Neural crest cell (in vitro differentiated cells): ENCODE data around the gene MKX. TPM values are rescaled to one million over a fixed set of nuclear protein-coding genes. Genes with fewer than 3 reads are reported as not detected.

Source experiments
- DNase-seq: peaks from one replicate; pipeline ENCODE4 v3.0.0; 2021; ENCODE audit warnings: low read depth, mixed read lengths, low spot score
- H3K27ac Mint-ChIP-seq: one replicate; pipeline ENCODE4 v1.8.0; 2021; ENCODE audit warnings: mild to moderate bottlenecking, mixed read lengths; ENCODE audit not compliant: unreplicated experiment
- H3K27me3 Mint-ChIP-seq: 2 replicates; pipeline ENCODE4 v1.8.0; 2021; ENCODE audit warnings: low read depth, mild to moderate bottlenecking, mixed read lengths
- H3K36me3 Mint-ChIP-seq: 2 replicates; pipeline ENCODE4 v1.8.0; 2021; ENCODE audit warnings: low read depth, mild to moderate bottlenecking, mixed read lengths
- H3K4me1 Mint-ChIP-seq: 2 replicates; pipeline ENCODE4 v1.8.0; 2021; ENCODE audit warnings: mixed read lengths
- H3K4me3 Mint-ChIP-seq: one replicate; pipeline ENCODE4 v1.8.0; 2021; ENCODE audit warnings: mild to moderate bottlenecking, mixed read lengths
- H3K9me3 Mint-ChIP-seq: 2 replicates; pipeline ENCODE4 v1.8.0; 2021; ENCODE audit warnings: mixed read lengths
- CTCF ChIP-seq: fragments of 200-600 bp; sonication (generic); conservative IDR thresholded peaks from 2 replicates; pipeline ENCODE4 v1.5.0; 2021; ENCODE audit warnings: antibody characterized with exemption, mild to moderate bottlenecking
- total RNA-seq: library from RNA; stranded (reverse); gene quantifications from 2 replicates; pipeline ENCODE4 v1.2.1, GENCODE V29; 2021

Gene MKX
- total RNA-seq, 1 donor from 2014 or later: not detected

DNA sequence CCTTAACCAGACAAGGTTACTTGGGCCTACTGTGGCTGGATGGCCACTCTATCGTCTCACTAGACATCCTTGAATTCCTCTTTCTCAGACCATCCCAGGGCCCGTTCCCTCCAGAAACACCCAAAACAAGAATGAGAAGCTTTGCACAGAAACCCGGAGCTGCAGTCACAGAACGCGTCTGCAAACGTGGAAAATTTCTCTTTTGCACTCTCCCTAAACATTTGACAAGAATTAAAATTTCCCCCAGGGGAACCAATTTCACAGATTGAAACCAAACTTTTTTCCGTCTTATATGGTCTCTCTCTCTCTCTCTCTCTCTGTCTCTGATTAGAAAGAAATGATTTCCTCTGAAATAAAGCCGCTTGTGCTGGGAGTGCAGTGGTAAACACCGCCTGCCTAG lies 120.7 kb downstream of the MKX start:
- H3K9me3 Mint-ChIP-seq: no peaks in the 10 kb centered on the region
- no peak overlapping the region for H3K4me3 Mint-ChIP-seq
- peaks cover 27% of the 10 kb centered on the region for H3K4me1 Mint-ChIP-seq
- H3K36me3 Mint-ChIP-seq: no peaks in the 10 kb centered on the region
- TF ChIP-seq CTCF: no peak
- no peak for DNase-seq
- peak overlapping the region; percentile 58 for H3K27ac Mint-ChIP-seq
- H3K27me3 Mint-ChIP-seq: no peaks in the 10 kb centered on the region

Other genes starting within 250 kb of the MKX start
- 72.3 and 75.8 TPM in 2 replicates for gene RAB18, start 241.5 kb downstream of the MKX start, total RNA-seq